Activated T-helper 9 cell treated with anti-CD3 and anti-CD28 coated beads, Interleukin-2, amount 50 U/mL, for 16 hours (primary cell): ENCODE data around the gene GPR78.

Experiments
- DNase-seq: peaks from one replicate; pipeline ENCODE4 v3.0.0-alpha.2; 2020; ENCODE audit warnings: low read depth

Gene GPR78

DNA sequence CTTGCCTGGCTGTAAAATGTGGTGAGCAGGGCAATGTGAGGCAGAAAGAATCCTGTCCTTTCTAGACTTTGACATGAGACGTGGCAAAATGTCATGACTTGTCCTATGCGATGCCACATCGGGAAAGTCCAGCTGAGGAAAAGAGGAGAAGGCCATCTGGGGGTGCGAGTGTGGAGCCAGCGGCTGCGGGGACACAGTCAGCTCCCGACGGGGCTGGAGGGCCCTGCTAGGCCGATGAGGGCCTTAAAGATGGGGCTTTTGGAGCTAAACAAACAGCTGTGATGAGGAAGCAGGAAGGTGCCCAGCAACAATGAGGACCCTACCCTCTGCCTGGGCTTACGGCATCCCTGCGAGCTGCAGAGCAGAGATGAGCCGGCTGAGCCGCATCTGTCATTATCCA, 20.1 kb downstream of the GPR78 start:
- DNase-seq: no peak

DNA sequence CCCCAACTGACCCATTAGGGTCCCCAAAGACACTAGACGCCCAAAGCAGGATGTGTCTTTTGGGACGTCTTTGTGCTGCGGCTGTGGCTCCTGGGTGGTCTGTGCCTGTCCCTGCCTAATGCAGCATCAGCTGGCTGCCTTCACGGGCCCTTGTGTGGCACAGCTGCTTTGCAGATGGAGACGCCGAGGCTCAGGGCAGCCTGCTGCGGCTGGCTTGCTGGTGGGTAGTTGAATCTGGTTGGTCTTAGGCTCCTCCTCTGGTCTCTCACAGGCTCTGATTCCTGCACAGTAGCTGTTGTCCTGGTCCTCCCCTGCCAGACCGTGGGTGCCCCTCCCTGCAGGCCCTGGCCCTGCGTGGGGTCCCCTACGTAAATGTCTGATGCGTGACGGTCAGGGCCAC, 20.5 kb downstream of the GPR78 start:
- DNase-seq: no peak

GRCh38 chr4:8601086-8601485, 20.9 kb downstream of the GPR78 start:
- DNase-seq: no peak

DNA sequence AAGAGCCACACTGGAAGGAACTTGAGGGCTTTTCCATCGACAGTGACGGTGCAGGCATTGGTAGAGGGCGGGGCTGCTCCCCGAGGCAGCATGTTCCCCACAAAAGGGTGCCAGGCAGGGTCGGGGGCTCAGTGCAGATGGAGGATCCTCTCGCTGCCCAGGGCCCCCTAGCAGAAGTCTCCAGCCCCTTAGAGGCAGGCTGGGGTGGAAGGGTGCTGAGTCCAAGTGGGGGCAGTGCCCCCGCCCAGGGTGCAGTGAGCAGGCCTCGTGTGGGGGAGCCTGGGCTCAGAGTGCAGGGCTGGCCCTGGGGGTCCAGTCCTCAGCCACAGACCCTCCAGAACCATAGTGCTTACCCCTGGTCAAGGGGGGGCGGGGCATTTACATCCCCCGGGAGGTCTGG, 21.4 kb downstream of the GPR78 start:
- no peak for DNase-seq

DNA sequence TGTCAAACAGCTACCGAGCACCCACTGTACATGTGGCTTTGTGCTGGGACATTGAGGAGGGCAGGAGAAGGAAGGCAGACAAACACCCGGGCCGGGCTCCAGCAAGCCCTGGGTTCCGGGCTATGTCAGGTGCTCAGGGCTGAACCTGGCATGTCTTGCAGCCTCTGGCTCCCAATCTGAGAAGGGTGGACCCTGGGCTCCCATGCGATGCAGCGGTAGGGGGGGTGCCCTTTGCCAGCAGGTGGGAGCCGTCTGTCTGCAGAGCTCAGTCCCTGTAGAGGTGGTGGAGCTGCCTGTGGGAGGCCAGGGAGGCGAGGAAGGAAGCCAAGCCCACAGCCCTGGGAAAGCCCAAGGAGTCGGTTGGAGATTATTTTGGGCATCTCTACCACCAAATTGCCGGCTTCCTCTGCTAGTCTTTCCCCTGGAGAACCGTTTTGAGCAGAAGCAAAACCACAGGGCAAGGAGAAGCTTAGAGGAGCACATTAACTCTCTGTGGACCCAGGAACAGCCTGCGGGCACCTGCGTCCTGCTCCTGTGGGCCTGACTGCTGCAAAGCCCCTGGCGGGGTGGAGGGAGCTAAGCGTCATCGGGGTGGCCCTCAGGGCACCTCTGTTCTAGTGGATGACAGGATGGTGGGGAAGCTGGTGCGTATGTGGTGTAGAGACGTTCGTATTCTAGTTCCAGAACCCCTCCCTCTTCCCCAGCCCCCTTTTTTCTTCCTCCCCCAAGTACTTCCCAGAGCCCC, 22.7 kb downstream of the GPR78 start:
- no peak for DNase-seq

- no peak for DNase-seq
Measured at GRCh38 chr4:8603931-8604330, 23.7 kb downstream of the GPR78 start.

GRCh38 chr4:8605289-8605688, 25.1 kb downstream of the GPR78 start:
- DNase-seq: no peak

- no peak for DNase-seq
Measured at GRCh38 chr4:8606476-8606875, 26.3 kb downstream of the GPR78 start.

- no peak for DNase-seq
Measured at GRCh38 chr4:8606966-8607365, 26.8 kb downstream of the GPR78 start.

GRCh38 chr4:8607603-8608481, 27.6 kb downstream of the GPR78 start:
- DNase-seq: peak; percentile 5

GRCh38 chr4:8608714-8609391, 28.7 kb downstream of the GPR78 start:
- no peak for DNase-seq

GRCh38 chr4:8609406-8609805, 29.2 kb downstream of the GPR78 start:
- no peak for DNase-seq

- DNase-seq: no peak
Measured at GRCh38 chr4:8609824-8610350, 29.7 kb downstream of the GPR78 start.

- no peak for DNase-seq
Measured at GRCh38 chr4:8610858-8611616, 30.8 kb downstream of the GPR78 start.

DNA sequence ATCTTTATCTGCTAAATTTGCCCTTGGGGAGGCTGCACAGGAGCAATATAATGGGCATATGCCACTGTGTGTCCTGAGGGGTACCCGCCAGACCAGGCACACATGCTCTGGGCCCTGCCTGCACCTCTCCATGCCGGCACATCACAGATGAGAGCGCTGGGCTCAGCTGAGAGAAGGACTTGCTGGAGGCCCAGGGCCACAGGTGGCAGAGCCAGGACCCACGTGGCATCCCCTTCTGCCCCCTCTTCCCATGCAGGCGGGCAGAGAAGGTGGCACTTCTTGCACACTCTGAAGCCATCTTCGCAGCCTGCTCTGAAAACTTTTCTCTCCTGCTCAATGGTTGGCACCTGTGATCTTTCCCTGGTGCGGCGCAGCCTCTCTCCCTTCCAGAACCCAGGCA, 32.5 kb downstream of the GPR78 start:
- no peak for DNase-seq

DNA sequence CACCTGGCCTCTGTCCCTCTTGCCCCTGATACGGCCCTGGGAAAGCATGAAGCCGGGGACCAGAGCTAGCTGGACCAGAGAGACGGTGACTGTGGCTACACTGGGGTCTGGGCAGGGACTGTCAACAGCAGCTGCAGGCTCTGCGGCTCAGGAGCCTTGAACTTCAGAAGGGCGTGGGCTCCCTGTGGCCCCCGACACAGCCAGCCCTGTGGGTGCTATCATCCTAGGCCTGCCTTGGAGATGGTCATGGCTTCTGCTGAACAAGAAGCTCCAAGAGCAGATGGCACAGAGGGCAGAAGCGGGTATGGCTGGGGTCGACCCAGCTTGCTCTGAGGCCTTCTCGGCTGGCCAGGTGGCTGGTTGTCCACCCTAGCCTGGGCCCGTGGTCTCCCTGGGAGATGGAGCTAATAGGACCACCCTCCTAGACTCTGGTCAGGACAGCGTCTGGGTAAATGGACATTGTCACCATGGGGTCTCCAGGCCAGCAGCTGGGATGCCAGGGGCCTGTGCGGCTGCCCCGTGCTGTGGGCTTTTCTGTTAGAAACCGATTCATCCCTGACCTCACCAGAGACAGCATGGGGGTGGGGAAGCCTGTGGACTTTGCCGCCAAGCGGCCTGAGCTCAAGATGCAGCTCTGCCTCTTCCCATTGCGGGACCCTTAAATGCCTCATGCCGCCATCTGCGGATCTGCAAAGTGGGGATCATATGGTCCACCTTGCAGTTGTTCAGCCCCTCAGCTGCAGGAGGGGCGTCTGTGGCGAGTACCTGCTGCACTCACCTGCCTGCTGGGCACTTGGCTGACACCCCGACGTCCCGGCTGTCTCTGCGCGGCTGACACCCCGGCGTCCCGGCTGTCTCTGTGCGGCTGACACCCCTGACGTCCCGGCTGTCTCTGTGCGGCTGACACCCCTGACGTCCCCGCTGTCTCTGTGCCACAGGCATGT, 33.5 kb downstream of the GPR78 start:
- DNase-seq: no peak

DNA sequence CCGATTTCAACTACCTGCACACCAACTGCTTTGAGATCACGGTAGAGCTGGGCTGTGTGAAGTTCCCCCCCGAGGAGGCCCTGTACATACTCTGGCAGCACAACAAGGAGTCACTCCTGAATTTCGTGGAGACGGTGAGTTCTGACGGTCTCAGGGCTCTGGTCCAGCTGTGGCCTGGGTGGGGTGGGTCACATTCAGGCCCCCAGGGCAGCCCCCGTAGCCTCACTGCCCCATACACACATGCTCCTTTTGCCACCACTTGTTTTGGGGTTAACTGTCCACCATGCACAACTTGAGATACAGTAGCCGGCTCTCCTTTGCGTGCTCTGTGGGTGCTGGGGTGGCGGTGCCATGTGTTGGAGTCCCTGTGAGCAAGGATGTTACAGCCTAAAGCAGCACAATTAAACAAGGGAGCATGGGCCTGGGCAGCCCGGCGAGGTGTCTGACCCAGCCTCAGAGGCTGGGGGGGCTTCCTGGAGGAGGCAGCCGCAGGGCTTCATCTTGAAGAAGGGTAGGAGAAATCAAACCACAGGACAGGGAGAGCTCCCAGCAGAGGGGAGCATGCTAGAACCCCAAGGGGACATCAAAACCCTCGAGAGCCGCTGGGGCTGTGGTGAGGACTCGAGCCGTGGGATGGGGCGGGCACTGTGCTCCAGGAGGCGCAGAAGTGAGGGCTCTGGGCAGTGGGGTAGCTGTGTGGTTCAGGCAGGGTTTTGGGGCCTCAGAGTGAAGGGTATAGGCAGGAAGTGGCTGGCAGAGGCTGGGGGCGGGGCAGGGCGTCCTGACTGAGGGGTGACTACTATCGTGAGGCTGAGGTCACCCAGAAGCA, 34.4 kb downstream of the GPR78 start:
- DNase-seq: no peak

DNA sequence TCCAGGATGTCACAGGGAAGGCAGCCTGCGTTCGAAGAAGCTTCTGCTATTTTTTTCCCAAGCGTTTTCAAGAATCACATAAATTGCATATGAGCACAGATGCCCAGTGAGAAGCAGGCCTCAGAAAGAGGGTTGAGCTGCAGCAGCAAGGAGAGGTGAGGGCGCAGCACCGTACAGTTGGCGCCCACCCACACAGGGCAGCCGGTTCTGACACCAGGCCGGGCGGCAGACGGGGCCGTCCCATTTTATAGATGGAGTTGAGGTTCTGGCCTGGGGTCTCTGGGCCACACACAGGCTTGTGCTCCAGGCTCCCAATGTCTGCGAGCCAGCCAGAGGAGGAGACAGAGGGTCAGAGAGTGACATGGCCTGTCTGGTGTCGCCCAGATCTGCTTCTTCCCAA, 35.2 kb downstream of the GPR78 start:
- DNase-seq: no peak

DNA sequence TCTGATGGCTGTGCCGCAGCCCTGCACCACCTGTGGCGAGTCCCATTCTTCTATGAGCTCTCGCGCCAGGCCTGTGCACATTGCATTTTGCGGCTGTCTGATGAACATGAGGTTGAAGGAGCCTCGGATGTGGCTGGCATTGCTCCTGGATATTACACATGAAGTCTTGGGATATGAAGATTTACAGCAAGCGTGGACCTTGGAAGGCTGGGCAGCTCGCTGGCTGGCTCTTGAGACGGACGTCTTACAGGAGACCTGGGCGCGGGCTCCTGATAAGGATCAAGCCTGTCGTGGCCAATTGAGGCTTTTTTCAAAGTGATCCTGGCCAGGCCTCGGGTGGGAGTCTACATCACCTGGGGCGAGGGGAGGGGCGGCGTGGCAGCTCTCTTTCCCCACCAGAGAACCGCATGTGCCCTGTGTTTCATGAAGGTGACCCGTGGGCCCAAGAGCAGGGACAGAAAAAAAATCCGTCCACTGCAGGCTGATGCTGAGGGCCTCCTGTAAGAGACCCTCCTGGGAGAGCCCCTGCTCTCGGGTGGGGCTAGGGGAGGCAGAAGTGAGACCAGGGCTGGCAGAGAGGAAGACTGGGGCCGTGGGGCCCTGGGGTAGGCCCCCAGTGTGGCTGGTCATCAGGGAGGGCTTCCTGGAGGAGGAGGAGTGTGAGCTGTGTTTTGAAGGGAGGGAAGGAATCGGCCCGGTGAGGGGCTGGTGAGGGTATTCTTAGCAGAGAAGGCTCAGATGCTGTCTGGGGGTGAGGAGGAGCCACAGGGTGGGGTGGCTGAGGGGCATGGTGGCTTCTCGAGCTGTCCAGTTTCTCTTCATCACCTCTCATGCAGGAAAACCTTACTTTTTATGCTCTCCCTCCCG, 36.0 kb downstream of the GPR78 start:
- DNase-seq: no peak
